Neural progenitor cell (in vitro differentiated cells): ENCODE data around the gene UBE4A. TPM values are rescaled to one million over a fixed set of nuclear protein-coding genes. Genes with fewer than 3 reads are reported as not detected.
A peak's percentile ranks its signal among the peaks of the same experiment; 100 is the strongest.

Source experiments
- DNase-seq: peaks from one replicate; pipeline ENCODE4 v3.0.0-alpha.2; 2016; ENCODE audit warnings: low spot score
- H2AFZ ChIP-seq: fragments of 200-600 bp; sonication (generic); replicated peaks from 2 replicates; pipeline ENCODE4 v1.6.1; 2016; ENCODE audit warnings: antibody characterized with exemption
- H3F3A ChIP-seq: fragments of 200-600 bp; sonication (generic); 2 replicates; pipeline ENCODE4 v1.6.1; 2016; ENCODE audit warnings: antibody characterized with exemption, low read depth
- H3K27ac ChIP-seq: fragments of 200-600 bp; sonication (generic); 2 replicates; pipeline ENCODE4 v1.5.1; 2016; ENCODE audit warnings: mild to moderate bottlenecking
- H3K27me3 ChIP-seq: fragments of 200-600 bp; sonication (generic); 2 replicates; pipeline ENCODE4 v1.6.1; 2016; ENCODE audit warnings: mild to moderate bottlenecking, moderate library complexity
- H3K36me3 ChIP-seq: fragments of 200-600 bp; sonication (generic); 2 replicates; pipeline ENCODE4 v1.5.1; 2016
- H3K4me1 ChIP-seq: fragments of 200-600 bp; sonication (generic); 2 replicates; pipeline ENCODE4 v1.6.1; 2016; ENCODE audit warnings: mixed run types
- H3K4me2 ChIP-seq: fragments of 200-600 bp; sonication (generic); 2 replicates; pipeline ENCODE4 v1.6.1; 2016
- H3K4me3 ChIP-seq: fragments of 200-600 bp; sonication (generic); 2 replicates; pipeline ENCODE4 v1.5.1; 2016
- H3K79me2 ChIP-seq: fragments of 200-600 bp; sonication (generic); 2 replicates; pipeline ENCODE4 v1.6.1; 2016; ENCODE audit warnings: low read depth
- H3K9ac ChIP-seq: fragments of 200-600 bp; sonication (generic); 2 replicates; pipeline ENCODE4 v1.6.1; 2016
- H3K9me3 ChIP-seq: fragments of 200-600 bp; sonication (generic); 2 replicates; pipeline ENCODE4 v1.5.1; 2016; ENCODE audit warnings: low read depth
- H4K20me1 ChIP-seq: fragments of 200-600 bp; sonication (generic); 2 replicates; pipeline ENCODE4 v1.6.1; 2016; ENCODE audit warnings: low read depth
- H3K27ac Mint-ChIP-seq: 3 replicates; pipeline ENCODE4 v1.8.0; 2021; ENCODE audit warnings: mixed read lengths
- H3K27me3 Mint-ChIP-seq: 2 replicates; pipeline ENCODE4 v1.8.0; 2022; ENCODE audit warnings: low read depth, mild to moderate bottlenecking, inconsistent platforms, moderate library complexity, mixed read lengths; ENCODE audit not compliant: insufficient read depth
- H3K36me3 Mint-ChIP-seq: 3 replicates; pipeline ENCODE4 v1.8.0; 2021; ENCODE audit warnings: mixed read lengths
- H3K4me1 Mint-ChIP-seq: 3 replicates; pipeline ENCODE4 v1.8.0; 2021; ENCODE audit warnings: mixed read lengths
- H3K4me3 Mint-ChIP-seq: 3 replicates; pipeline ENCODE4 v1.8.0; 2021; ENCODE audit warnings: mild to moderate bottlenecking, moderate library complexity, mixed read lengths
- H3K9me3 Mint-ChIP-seq: 3 replicates; pipeline ENCODE4 v1.8.0; 2020; ENCODE audit warnings: mixed read lengths
- CTCF ChIP-seq: fragments of 200-600 bp; sonication (generic); IDR thresholded peaks from 2 replicates; pipeline ENCODE4 v1.5.1; 2017; ENCODE audit warnings: antibody characterized with exemption, mild to moderate bottlenecking
- EZH2 ChIP-seq: fragments of 200-600 bp; sonication (generic); IDR thresholded peaks from 2 replicates; pipeline ENCODE4 v1.6.1; 2017; ENCODE audit warnings: antibody characterized with exemption, mild to moderate bottlenecking, moderate library complexity
- EZH2phosphoT487 ChIP-seq: fragments of 200-600 bp; sonication (generic); IDR thresholded peaks from 2 replicates; pipeline ENCODE4 v1.6.1; 2017; ENCODE audit warnings: antibody characterized with exemption
- total RNA-seq: library from RNA; depleted of rRNA; stranded (reverse); fragments of >200 nt; gene quantifications from 2 replicates; pipeline ENCODE4 v1.2.3, GENCODE V29; 2015; ENCODE audit warnings: low replicate concordance

Gene UBE4A
- total RNA-seq, 1 donor from 2014 or later: 45.0 TPM

GRCh38 chr11:118343248-118343647 is 16.2 kb upstream of the UBE4A start:
- no peak overlapping the region for H3K4me3 ChIP-seq
- TF ChIP-seq EZH2phosphoT487 (no peak), EZH2 (no peak), CTCF (no peak)
- H3K27ac ChIP-seq: no peak overlapping the region
- H2AFZ ChIP-seq: no peak overlapping the region
- no peak for DNase-seq
- no peak overlapping the region for H3K4me2 ChIP-seq
- no peaks in the 10 kb centered on the region for H3K79me2 ChIP-seq
- no peaks in the 10 kb centered on the region for H3K4me1 ChIP-seq
- Mint-ChIP-seq H3K4me1 (peaks cover 5% of the 10 kb centered on the region), H3K9me3 (no peaks in the 10 kb centered on the region), H3K36me3 (no peaks in the 10 kb centered on the region), H3K27me3 (peaks cover 9% of the 10 kb centered on the region), H3K27ac (no peak overlapping the region), H3K4me3 (no peak overlapping the region)
- H3K36me3 ChIP-seq: no peaks in the 10 kb centered on the region
- no peak overlapping the region for H3K9ac ChIP-seq
- H3K9me3 ChIP-seq: no peaks in the 10 kb centered on the region
- H3K27me3 ChIP-seq: peaks cover 31% of the 10 kb centered on the region
- H3F3A ChIP-seq: no peaks in the 10 kb centered on the region
- no peaks in the 10 kb centered on the region for H4K20me1 ChIP-seq

- Mint-ChIP-seq H3K27ac (no peak within 1 kb of the TSS), H3K4me1 (peaks cover 5% of the 10 kb centered on the region), H3K36me3 (no peaks in the 10 kb centered on the region), H3K4me3 (no peak within 1 kb of the TSS), H3K27me3 (peaks cover 13% of the 10 kb centered on the region), H3K9me3 (no peaks in the 10 kb centered on the region)
- H3K27me3 ChIP-seq: peaks cover 39% of the 10 kb centered on the region
- no peaks in the 10 kb centered on the region for H3K79me2 ChIP-seq
- H2AFZ ChIP-seq: peak within 1 kb of the TSS; percentile 42
- no peak for DNase-seq
- H3K9me3 ChIP-seq: no peaks in the 10 kb centered on the region
- no peak within 1 kb of the TSS for H3K4me2 ChIP-seq
- TF ChIP-seq EZH2phosphoT487: no peak
- TF ChIP-seq CTCF: no peak
- no peak for TF ChIP-seq EZH2
- no peak within 1 kb of the TSS for H3K4me3 ChIP-seq
- H4K20me1 ChIP-seq: no peaks in the 10 kb centered on the region
- H3F3A ChIP-seq: no peaks in the 10 kb centered on the region
- no peak within 1 kb of the TSS for H3K27ac ChIP-seq
- no peaks in the 10 kb centered on the region for H3K36me3 ChIP-seq
- H3K4me1 ChIP-seq: no peaks in the 10 kb centered on the region
- no peak within 1 kb of the TSS for H3K9ac ChIP-seq
Measured at GRCh38 chr11:118343981-118344515, 15.4 kb upstream of the UBE4A start, which contains the start of gene CD3G. TSS of gene CD3G (plus strand) at chr11:118344344. CDS start at chr11:118344424, 80 bp downstream.

GRCh38 chr11:118349475-118349874 is 9.9 kb upstream of the UBE4A start:
- Mint-ChIP-seq H3K27me3 (peaks cover 19% of the 10 kb centered on the region), H3K9me3 (no peaks in the 10 kb centered on the region), H3K36me3 (no peaks in the 10 kb centered on the region), H3K4me3 (no peak overlapping the region), H3K4me1 (no peaks in the 10 kb centered on the region), H3K27ac (no peak overlapping the region)
- H3K4me2 ChIP-seq: no peak overlapping the region
- no peaks in the 10 kb centered on the region for H4K20me1 ChIP-seq
- peaks cover 61% of the 10 kb centered on the region for H3K27me3 ChIP-seq
- H2AFZ ChIP-seq: no peak overlapping the region
- H3K79me2 ChIP-seq: no peaks in the 10 kb centered on the region
- no peak overlapping the region for H3K4me3 ChIP-seq
- H3K9ac ChIP-seq: no peak overlapping the region
- H3K4me1 ChIP-seq: no peaks in the 10 kb centered on the region
- peaks cover 5% of the 10 kb centered on the region for H3F3A ChIP-seq
- DNase-seq: no peak
- H3K27ac ChIP-seq: no peak overlapping the region
- H3K36me3 ChIP-seq: no peaks in the 10 kb centered on the region
- no peaks in the 10 kb centered on the region for H3K9me3 ChIP-seq
- TF ChIP-seq CTCF (no peak), EZH2phosphoT487 (no peak), EZH2 (no peak)
